GM21447 (cell line): ENCODE measurements around the gene CALM1.

ENCODE experiments used
- ATAC-seq: cut with Tn5 transposase; IDR thresholded peaks from one replicate; pipeline ENCODE4 v1.9.1; 2021; ENCODE audit not compliant: unreplicated experiment

The CALM1 gene

GRCh38 chr14:90440021-90440451, 43.2 kb downstream of the CALM1 start:
- no peak for ATAC-seq

GRCh38 chr14:90440592-90440991, 43.8 kb downstream of the CALM1 start:
- no peak for ATAC-seq

- ATAC-seq = no peak
Observed at GRCh38 chr14:90442388-90442787, 45.6 kb downstream of the CALM1 start.

GRCh38 chr14:90443161-90444076, 46.6 kb downstream of the CALM1 start:
- no peak for ATAC-seq

- ATAC-seq = no peak
Observed at GRCh38 chr14:90444077-90444696, 47.4 kb downstream of the CALM1 start.

- ATAC-seq = no peak
Observed at GRCh38 chr14:90445011-90445410, 48.2 kb downstream of the CALM1 start.

- ATAC-seq = no peak
Observed at GRCh38 chr14:90446405-90446804, 49.6 kb downstream of the CALM1 start.

- no peak for ATAC-seq
Observed at GRCh38 chr14:90447720-90448497, 51.1 kb downstream of the CALM1 start.

GRCh38 chr14:90449411-90449810, 52.6 kb downstream of the CALM1 start:
- no peak for ATAC-seq

- ATAC-seq = no peak
Observed at GRCh38 chr14:90450151-90450550, 53.3 kb downstream of the CALM1 start.

GRCh38 chr14:90450667-90451066, 53.8 kb downstream of the CALM1 start:
- ATAC-seq = no peak

GRCh38 chr14:90451443-90451842, 54.6 kb downstream of the CALM1 start:
- no peak for ATAC-seq

- ATAC-seq = peak; percentile 36
Observed at GRCh38 chr14:90451961-90452360, 55.1 kb downstream of the CALM1 start.

GRCh38 chr14:90452366-90452765, 55.5 kb downstream of the CALM1 start:
- ATAC-seq = peak; percentile 49

- no peak for ATAC-seq
Observed at GRCh38 chr14:90453401-90453951, 56.6 kb downstream of the CALM1 start.

- ATAC-seq = no peak
Observed at GRCh38 chr14:90454041-90455000, 57.5 kb downstream of the CALM1 start.

- no peak for ATAC-seq
Observed at GRCh38 chr14:90455100-90455571, 58.3 kb downstream of the CALM1 start.

- ATAC-seq = no peak
Observed at GRCh38 chr14:90456551-90456950, 59.7 kb downstream of the CALM1 start.

GRCh38 chr14:90457186-90457585, 60.4 kb downstream of the CALM1 start:
- no peak for ATAC-seq
